Breast epithelium (tissue), 4 donors: ENCODE data around the gene BNIP3. TPM values are rescaled to one million over a fixed set of nuclear protein-coding genes. Genes with fewer than 3 reads are reported as not detected.

Experiments
- DNase-seq, 2 donors: peaks; one replicate each; pipeline ENCODE4 v3.0.0-alpha.2; 2019; ENCODE audit warnings: low spot score in 2 of 2
- H3K27ac ChIP-seq, 2 donors: fragments of 200-600 bp; sonication (generic) in 1 of 2; one replicate each; pipeline ENCODE4 v1.5.1; 2016 to 2019; ENCODE audit warnings: mild to moderate bottlenecking in 1 of 2
- H3K27me3 ChIP-seq, 2 donors: fragments of 200-600 bp; sonication (generic) in 1 of 2; one replicate each; pipeline versions ENCODE4 v1.5.1 to v1.6.0; 2017 to 2019; ENCODE audit warnings: control low read depth in 1 of 2, mild to moderate bottlenecking in 1 of 2
- H3K36me3 ChIP-seq: fragments of 200-600 bp; one replicate; pipeline ENCODE4 v1.5.1; 2019
- H3K4me1 ChIP-seq, 2 donors: fragments of 200-600 bp; sonication (generic); one replicate each; pipeline ENCODE4 v1.5.1; 2016 to 2019; ENCODE audit warnings: control low read depth in 1 of 2
- H3K4me3 ChIP-seq, 3 donors: fragments of 200-600 bp; sonication (generic); 1 replicate in 2 of 3; 2 replicates in 1 of 3; pipeline ENCODE4 v1.5.1; 2016 to 2019; ENCODE audit warnings: mild to moderate bottlenecking in 3 of 3, moderate library complexity in 2 of 3
- H3K9me3 ChIP-seq, 2 donors: fragments of 200-600 bp; sonication (generic) in 1 of 2; one replicate each; pipeline ENCODE4 v1.5.1; 2016 to 2019; ENCODE audit warnings: control low read depth in 1 of 2
- CTCF ChIP-seq, 3 donors: fragments of 450-650 bp; IDR thresholded peaks; one replicate each; pipeline ENCODE4 v1.5.1; 2016 to 2017; ENCODE audit warnings: antibody characterized with exemption in 3 of 3, mild to moderate bottlenecking in 3 of 3, moderate library complexity in 3 of 3
- POLR2A ChIP-seq: fragments of 450-650 bp; IDR thresholded peaks from one replicate; pipeline ENCODE4 v1.6.1; 2016; ENCODE audit warnings: antibody characterized with exemption, mild to moderate bottlenecking, moderate library complexity
- POLR2AphosphoS5 ChIP-seq, 3 donors: sonication (generic); formaldehyde crosslinking; IDR thresholded peaks; one replicate each; pipeline ENCODE4 v1.6.1; 2017; ENCODE audit warnings: antibody characterized with exemption in 3 of 3
- intact Hi-C: fragments of 100-400 bp; cut with DNase I; formaldehyde crosslinking; loops from one replicate; pipeline ENCODE4 v1.15.1; 2023; ENCODE audit warnings: low total_unique reads
- total RNA-seq, 3 donors: library from RNA; depleted of rRNA; stranded (reverse); fragments of >200 nt; gene quantifications; one replicate each; pipeline ENCODE4 v1.1.0, GENCODE V29; 2016

The BNIP3 gene
- total RNA-seq, 3 donors from 2014 or later, result 81.9 to 235 (median 107) TPM

GRCh38 chr10:132009575-132009974, 27.9 kb upstream of the BNIP3 start:
- Histone ChIP-seq H3K9me3 (no peaks in the 10 kb centered on the region), H3K27me3 (no peaks in the 10 kb centered on the region), H3K4me1 (no peaks in the 10 kb centered on the region), H3K4me3 (no peak overlapping the region), H3K27ac (no peak overlapping the region), H3K36me3 (no peaks in the 10 kb centered on the region)
- intact Hi-C loops, result no loop called here
- TF ChIP-seq POLR2AphosphoS5 (IDR thresholded peaks at IDR 0.05) (no peak), POLR2A (no peak), CTCF (IDR thresholded peaks at IDR 0.05) (no peak)
- no peak for DNase-seq

- Histone ChIP-seq H3K27ac (no peak overlapping the region), H3K36me3 (no peaks in the 10 kb centered on the region), H3K9me3 (no peaks in the 10 kb centered on the region), H3K4me3 (no peak overlapping the region), H3K4me1 (no peaks in the 10 kb centered on the region), H3K27me3 (no peaks in the 10 kb centered on the region)
- TF ChIP-seq POLR2AphosphoS5 (IDR thresholded peaks at IDR 0.05), result no peak
- no peak for TF ChIP-seq CTCF (IDR thresholded peaks at IDR 0.05)
- no peak for TF ChIP-seq POLR2A
- intact Hi-C loops, result no loop called here
- no peak for DNase-seq
Measured at GRCh38 chr10:132007681-132008080, 26.0 kb upstream of the BNIP3 start.

- no peak for TF ChIP-seq POLR2AphosphoS5 (IDR thresholded peaks at IDR 0.05)
- TF ChIP-seq POLR2A, result no peak
- no peak for TF ChIP-seq CTCF (IDR thresholded peaks at IDR 0.05)
- Histone ChIP-seq H3K9me3 (no peaks in the 10 kb centered on the region), H3K36me3 (no peaks in the 10 kb centered on the region), H3K27ac (no peak overlapping the region), H3K27me3 (no peaks in the 10 kb centered on the region), H3K4me3 (no peak overlapping the region), H3K4me1 (no peaks in the 10 kb centered on the region)
- DNase-seq, result no peak
- intact Hi-C loops, result no loop called here
Measured at GRCh38 chr10:132006966-132007365, 25.2 kb upstream of the BNIP3 start.

- TF ChIP-seq POLR2AphosphoS5 (IDR thresholded peaks at IDR 0.05) (no peak), POLR2A (no peak), CTCF (IDR thresholded peaks at IDR 0.05) (no peak)
- no peaks in the 10 kb centered on the region for H3K36me3 ChIP-seq
- H3K27ac ChIP-seq, result no peak overlapping the region
- H3K4me3 ChIP-seq, result no peak overlapping the region
- no peak for DNase-seq
- no peaks in the 10 kb centered on the region for H3K9me3 ChIP-seq
- H3K4me1 ChIP-seq, result no peaks in the 10 kb centered on the region
- intact Hi-C loops, result no loop called here
- no peaks in the 10 kb centered on the region for H3K27me3 ChIP-seq
Measured at GRCh38 chr10:132005147-132005546, 23.4 kb upstream of the BNIP3 start.

GRCh38 chr10:132004052-132004451, 22.3 kb upstream of the BNIP3 start:
- Histone ChIP-seq H3K4me1 (no peaks in the 10 kb centered on the region), H3K36me3 (no peaks in the 10 kb centered on the region), H3K4me3 (no peak overlapping the region), H3K27ac (no peak overlapping the region), H3K9me3 (no peaks in the 10 kb centered on the region), H3K27me3 (no peaks in the 10 kb centered on the region)
- intact Hi-C loops, result no loop called here
- DNase-seq, result no peak
- TF ChIP-seq CTCF (IDR thresholded peaks at IDR 0.05), result no peak
- no peak for TF ChIP-seq POLR2A
- TF ChIP-seq POLR2AphosphoS5 (IDR thresholded peaks at IDR 0.05), result no peak
